Retinal pigment epithelial cell (primary cell): Measurements from ENCODE around the gene CCKAR.

Experiments used
- DNase-seq: peaks from one replicate; pipeline ENCODE4 v3.0.0-alpha.2; 2010; ENCODE audit warnings: low read depth
- H3K4me3 ChIP-seq: 2 replicates; pipeline ENCODE4 v1.5.1; 2011; ENCODE audit warnings: mild to moderate bottlenecking, low read length, control low read depth, moderate library complexity
- TF ChIP-seq, protein P1 (sequence below): conservative IDR thresholded peaks from 2 replicates; pipeline ENCODE4 v1.5.1; 2011; ENCODE audit warnings: low read depth, low read length, control low read depth, inconsistent platforms

CCKAR gene

DNA sequence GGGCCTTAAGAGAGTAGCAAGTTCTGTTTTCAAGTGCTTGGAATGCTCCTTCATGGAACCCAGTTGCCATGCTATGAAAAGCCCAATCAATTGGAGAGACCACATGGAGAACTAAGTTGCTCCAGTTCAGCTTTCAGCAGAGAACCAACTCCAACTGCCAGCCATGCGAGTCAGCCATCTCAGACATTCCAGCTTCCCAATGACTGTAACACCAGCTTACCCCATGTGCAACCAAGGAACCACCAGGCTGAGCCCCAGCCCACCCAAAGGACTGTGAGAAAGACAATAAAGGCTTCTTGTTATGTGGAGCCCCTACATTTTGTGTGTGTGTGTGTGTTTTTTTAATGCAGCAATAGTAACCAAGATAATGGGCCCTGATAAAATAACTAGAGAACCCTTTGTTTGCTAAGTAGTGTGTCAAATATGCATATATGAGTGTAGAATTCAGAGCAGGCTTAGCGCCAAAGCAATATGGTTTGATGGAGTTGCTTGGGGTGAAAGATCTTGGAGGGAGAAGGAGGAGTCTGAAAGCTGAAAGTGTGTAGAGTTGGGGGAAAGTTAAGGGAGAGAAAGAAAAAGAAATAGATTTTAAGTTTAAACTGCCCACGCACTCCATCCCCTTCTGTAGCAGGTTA, 35.0 kb upstream of the CCKAR start:
- H3K4me3 ChIP-seq: no peak overlapping the region
- DNase-seq: no peak
- TF ChIP-seq, protein P1, sequence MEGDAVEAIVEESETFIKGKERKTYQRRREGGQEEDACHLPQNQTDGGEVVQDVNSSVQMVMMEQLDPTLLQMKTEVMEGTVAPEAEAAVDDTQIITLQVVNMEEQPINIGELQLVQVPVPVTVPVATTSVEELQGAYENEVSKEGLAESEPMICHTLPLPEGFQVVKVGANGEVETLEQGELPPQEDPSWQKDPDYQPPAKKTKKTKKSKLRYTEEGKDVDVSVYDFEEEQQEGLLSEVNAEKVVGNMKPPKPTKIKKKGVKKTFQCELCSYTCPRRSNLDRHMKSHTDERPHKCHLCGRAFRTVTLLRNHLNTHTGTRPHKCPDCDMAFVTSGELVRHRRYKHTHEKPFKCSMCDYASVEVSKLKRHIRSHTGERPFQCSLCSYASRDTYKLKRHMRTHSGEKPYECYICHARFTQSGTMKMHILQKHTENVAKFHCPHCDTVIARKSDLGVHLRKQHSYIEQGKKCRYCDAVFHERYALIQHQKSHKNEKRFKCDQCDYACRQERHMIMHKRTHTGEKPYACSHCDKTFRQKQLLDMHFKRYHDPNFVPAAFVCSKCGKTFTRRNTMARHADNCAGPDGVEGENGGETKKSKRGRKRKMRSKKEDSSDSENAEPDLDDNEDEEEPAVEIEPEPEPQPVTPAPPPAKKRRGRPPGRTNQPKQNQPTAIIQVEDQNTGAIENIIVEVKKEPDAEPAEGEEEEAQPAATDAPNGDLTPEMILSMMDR: no peak

DNA sequence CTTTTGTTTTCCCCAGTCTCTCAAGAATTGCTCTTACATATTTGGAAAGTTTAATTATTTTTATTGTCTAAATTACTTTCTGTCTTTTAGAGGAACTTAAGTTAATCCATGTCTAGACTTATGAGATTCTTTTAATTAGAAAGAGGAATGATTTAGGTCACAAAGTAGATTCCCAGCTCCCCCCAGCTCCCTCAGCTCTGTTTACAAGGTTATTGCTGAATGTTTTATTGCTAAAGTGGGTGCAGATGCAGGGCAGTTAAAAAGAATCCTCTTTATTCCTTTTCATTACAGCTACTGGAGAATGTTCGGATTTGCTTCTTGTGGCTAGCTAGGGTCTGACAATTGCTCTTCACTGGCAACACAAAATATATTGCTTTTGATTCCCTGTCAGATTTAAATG, 33.7 kb upstream of the CCKAR start:
- TF ChIP-seq, protein P1: no peak

DNA sequence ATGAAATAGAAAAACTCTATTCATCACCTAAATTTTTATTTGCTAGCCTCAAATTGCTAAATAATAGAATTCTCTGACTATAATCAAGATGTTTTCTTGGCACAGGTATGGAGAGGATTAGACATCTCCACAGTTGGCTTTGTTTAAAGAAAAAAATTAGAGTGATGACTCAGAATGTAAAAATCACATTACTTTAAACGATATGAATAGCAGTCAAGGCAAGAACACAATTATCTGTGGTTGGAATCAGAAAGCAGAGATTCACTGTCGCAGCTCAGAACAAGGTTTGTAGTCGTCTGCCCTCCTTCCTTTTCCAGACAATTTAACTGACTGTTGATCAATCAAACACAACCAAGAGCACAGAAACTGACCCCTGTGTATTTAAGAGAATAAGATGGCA, 32.2 kb upstream of the CCKAR start:
- DNase-seq: no peak
- TF ChIP-seq, protein P1: no peak
- no peak overlapping the region for H3K4me3 ChIP-seq

More for the DNA sequence above, 33.7 kb upstream of the CCKAR start:
- no peak overlapping the region for H3K4me3 ChIP-seq
- DNase-seq: peak; percentile 42

DNA sequence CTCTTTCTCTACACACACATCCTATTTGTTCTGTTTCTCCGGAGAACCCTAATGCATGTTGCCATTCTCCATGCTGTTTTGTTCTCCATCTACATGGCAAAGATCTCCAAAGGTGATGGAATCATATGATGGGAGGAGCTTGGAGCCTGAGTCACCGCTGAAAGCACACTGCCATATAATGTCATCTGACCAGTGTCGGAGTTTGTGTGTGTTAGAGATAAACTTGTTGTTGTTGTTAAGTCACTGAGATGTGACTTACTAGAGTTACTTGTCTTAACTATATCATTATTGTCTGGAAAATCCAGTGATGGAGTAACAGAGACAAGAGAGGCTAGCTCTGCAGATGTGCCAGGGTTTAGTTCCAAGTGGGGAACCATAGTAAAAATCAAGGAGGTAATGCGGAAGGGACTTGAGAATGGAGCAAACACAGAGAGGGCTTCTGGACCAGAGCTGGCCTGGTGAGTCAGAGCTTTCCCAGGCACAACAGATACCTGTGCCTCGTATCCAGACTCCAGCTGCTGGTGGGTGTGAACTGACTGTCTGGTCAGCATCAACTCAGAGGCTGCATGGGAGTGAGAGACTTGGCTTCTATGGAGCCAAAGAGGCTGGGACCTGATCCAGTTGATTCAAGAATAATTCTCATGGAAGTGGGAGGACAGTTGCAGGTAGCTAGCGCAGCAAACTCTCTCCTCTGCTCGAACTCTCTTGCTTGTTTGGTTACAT, 30.6 kb upstream of the CCKAR start:
- no peak for DNase-seq
- TF ChIP-seq, protein P1: no peak
- H3K4me3 ChIP-seq: no peak overlapping the region

DNA sequence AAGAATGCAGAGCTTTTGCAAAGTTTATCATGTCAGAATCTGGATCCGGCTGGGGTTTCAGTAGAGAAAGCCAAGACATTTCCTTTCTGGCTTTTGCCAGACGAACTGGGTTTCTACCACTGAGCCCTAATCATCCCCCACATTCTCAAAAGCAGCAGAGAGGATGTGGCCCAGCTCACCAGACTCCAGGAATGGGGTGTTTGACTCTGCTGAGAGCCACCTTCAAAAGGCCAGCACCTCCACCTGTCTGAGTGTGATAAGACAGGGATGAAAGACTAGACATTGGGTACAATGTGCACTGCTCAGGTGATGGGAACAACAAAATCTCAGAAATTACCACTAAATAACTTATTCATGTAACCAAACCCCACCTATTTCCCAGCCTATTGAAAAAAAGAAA, 25.7 kb upstream of the CCKAR start:
- DNase-seq: no peak
- TF ChIP-seq, protein P1: no peak
- no peak overlapping the region for H3K4me3 ChIP-seq

DNA sequence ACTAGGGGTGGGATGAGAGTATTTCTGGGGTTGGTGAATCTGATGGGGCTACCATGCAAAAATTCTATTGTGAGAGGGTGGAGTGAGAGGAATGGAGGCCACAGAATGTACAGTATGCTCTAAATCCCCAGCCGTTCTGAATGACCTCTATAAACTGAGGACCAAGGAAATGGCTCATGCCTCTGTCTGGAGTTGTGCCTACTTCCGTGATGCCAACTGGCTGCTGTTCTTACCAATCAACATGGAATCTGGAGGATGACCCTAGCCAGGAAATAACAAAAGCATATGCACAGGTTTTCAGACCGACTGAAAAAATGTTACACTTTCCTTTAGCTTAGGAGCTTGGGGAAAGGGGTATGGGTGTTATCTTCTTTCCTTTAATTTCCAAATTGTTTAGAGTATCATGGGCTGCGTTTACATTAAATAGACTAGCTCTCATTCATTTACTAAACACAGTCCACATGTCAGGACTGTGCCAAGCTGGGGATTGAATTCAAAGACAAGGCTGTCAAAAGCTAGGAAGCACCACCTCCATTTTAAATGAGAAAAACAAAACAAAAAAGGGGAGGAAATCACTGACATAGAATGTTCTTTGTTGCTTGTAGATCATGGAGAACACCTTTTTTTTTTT, 20.2 kb upstream of the CCKAR start:
- TF ChIP-seq, protein P1: no peak
- DNase-seq: no peak
- H3K4me3 ChIP-seq: no peak overlapping the region
